GM12878 (cell line): ENCODE results near the gene ITGA6. TPM values are rescaled to one million over a fixed set of nuclear protein-coding genes. Genes with fewer than 3 reads are reported as not detected.

ENCODE experiments used
- ATAC-seq: fragments of 200-7000 bp; cut with Tn5 transposase; 3 replicates; pipeline ENCODE4 v1.9.1; 2020; ENCODE audit warnings: mild to moderate bottlenecking, moderate library complexity
- BruUV-seq: library from RNA; stranded (reverse); fragments of 400-500 nt; replicated peaks from 2 replicates; lab custom pipeline; 2021; lab: Mats Ljungman, UMichigan
- CTCF ChIA-PET: fragments of 300-600 bp; sonication (Branson Sonifier 250); formaldehyde crosslinking; extraction: SDS; loops from one replicate; lab custom pipeline; 2021; ENCODE audit warnings: inconsistent platforms; lab: Yijun Ruan, JAX
- POLR2A ChIA-PET: fragments of 350-600 bp; formaldehyde crosslinking; extraction: SDS; loops from one replicate; lab custom pipeline; 2021; ENCODE audit warnings: inconsistent platforms; lab: Charles Lee
- RAD21 ChIA-PET: fragments of 300-600 bp; sonication (Branson Sonifier 250); formaldehyde crosslinking; loops from one replicate; lab custom pipeline; 2023; ENCODE audit warnings: antibody characterized with exemption; ENCODE audit not compliant: unreplicated experiment; lab: Charles Lee
- SMC1A ChIA-PET: fragments of 300-600 bp; sonication (Branson Sonifier 250); formaldehyde crosslinking; loops from one replicate; lab custom pipeline; 2023; ENCODE audit not compliant: unreplicated experiment, uncharacterized antibody; lab: Charles Lee
- DNase-seq: peaks from one replicate; pipeline ENCODE4 v3.0.0-alpha.2; 2011; ENCODE audit warnings: low read depth, low spot score
- FAIRE-seq: peaks from 3 replicates; lab custom pipeline; 2011; peaks lifted over from hg19 to GRCh38; lab: Jason Lieb, UNC
- H2AFZ ChIP-seq: 2 replicates; pipeline ENCODE4 v1.6.0; 2011; ENCODE audit warnings: low read depth, low read length, control low read depth; ENCODE audit not compliant: control insufficient read depth
- H3K27ac ChIP-seq: 2 replicates; pipeline ENCODE4 v1.5.1; 2011; ENCODE audit warnings: control low read depth; ENCODE audit not compliant: control insufficient read depth, insufficient read depth
- H3K27me3 ChIP-seq, 2 experiments: replicated peaks in 1 of 2; 2 replicates each; pipeline versions ENCODE4 v1.6.0 to v1.6.1; 2011; ENCODE audit warnings: low read length in 1 of 2; ENCODE audit not compliant: control insufficient read depth in 2 of 2, insufficient read depth in 2 of 2
- H3K36me3 ChIP-seq, 2 experiments: 2 replicates each; pipeline ENCODE4 v1.5.1; 2011; ENCODE audit warnings: low read length in 1 of 2; ENCODE audit not compliant: control insufficient read depth in 2 of 2, insufficient read depth in 2 of 2
- H3K4me1 ChIP-seq: 2 replicates; pipeline ENCODE4 v1.6.1; 2011; ENCODE audit warnings: mild to moderate bottlenecking, low read length, moderate library complexity, mixed read lengths; ENCODE audit not compliant: control insufficient read depth, insufficient read depth
- H3K4me2 ChIP-seq: 2 replicates; pipeline ENCODE4 v1.6.0; 2011; ENCODE audit warnings: control low read depth; ENCODE audit not compliant: control insufficient read depth, insufficient read depth
- H3K4me3 ChIP-seq: fragments of 200-600 bp; sonication (generic); 2 replicates; pipeline ENCODE4 v1.5.1; 2016
- H3K79me2 ChIP-seq: 2 replicates; pipeline ENCODE4 v1.6.0; 2011; ENCODE audit warnings: low read length; ENCODE audit not compliant: control insufficient read depth, insufficient read depth
- H3K9ac ChIP-seq: 2 replicates; pipeline ENCODE4 v1.8.0; 2011; ENCODE audit warnings: low read length, control low read depth, mixed read lengths; ENCODE audit not compliant: control insufficient read depth, insufficient read depth
- H3K9me3 ChIP-seq: replicated peaks from 3 replicates; pipeline ENCODE4 v1.5.1; 2011; ENCODE audit warnings: mild to moderate bottlenecking, low read length; ENCODE audit not compliant: control insufficient read depth, insufficient read depth
- H4K20me1 ChIP-seq: 2 replicates; pipeline ENCODE4 v1.6.0; 2011; ENCODE audit not compliant: control insufficient read depth, insufficient read depth
- CBX3 ChIP-seq: fragments of 200-600 bp; sonication (generic); IDR thresholded peaks from 2 replicates; pipeline ENCODE4 v1.6.1; 2016; ENCODE audit warnings: low read depth, borderline replicate concordance
- CBX5 ChIP-seq: sonication (generic); IDR thresholded peaks from 2 replicates; pipeline ENCODE4 v1.6.1; 2016; ENCODE audit warnings: low read depth, moderate library complexity, mild to moderate bottlenecking, inconsistent platforms
- EP300 ChIP-seq, 2 experiments: fragments of 150-350 bp in 1 of 2; IDR thresholded peaks; 2 replicates each; pipeline ENCODE4 v1.6.1; 2011 to 2012; ENCODE audit warnings: low read depth in 2 of 2, low read length in 2 of 2, borderline replicate concordance in 1 of 2, improper control_type of control experiment in 1 of 2, inconsistent platforms in 1 of 2; ENCODE audit not compliant: control insufficient read depth in 1 of 2
- GABPA ChIP-seq: IDR thresholded peaks from 2 replicates; pipeline ENCODE4 v1.6.1; 2014; ENCODE audit warnings: antibody characterized with exemption, low read depth, mild to moderate bottlenecking, inconsistent platforms
- JUND ChIP-seq: IDR thresholded peaks from 2 replicates; pipeline ENCODE4 v1.6.1; 2012; ENCODE audit warnings: low read depth, mild to moderate bottlenecking, low read length, improper control_type of control experiment, moderate library complexity
- NFIC ChIP-seq: IDR thresholded peaks from 2 replicates; pipeline ENCODE4 v1.6.1; 2012; ENCODE audit warnings: low read depth, mild to moderate bottlenecking, inconsistent platforms, low read length, moderate library complexity
- NR2C1 ChIP-seq: fragments of 450-650 bp; IDR thresholded peaks from 2 replicates; pipeline ENCODE4 v1.6.1; 2017; ENCODE audit warnings: antibody characterized with exemption, mild to moderate bottlenecking, moderate library complexity
- PBX3 ChIP-seq: IDR thresholded peaks from 2 replicates; pipeline ENCODE4 v1.6.1; 2011; ENCODE audit warnings: mild to moderate bottlenecking, low read depth, low read length, moderate library complexity; ENCODE audit not compliant: insufficient replicate concordance
- STAT3 ChIP-seq: IDR thresholded peaks from 2 replicates; pipeline ENCODE4 v1.6.1; 2011; ENCODE audit warnings: low read depth, low read length, improper control_type of control experiment
- TCF7 ChIP-seq: IDR thresholded peaks from 2 replicates; pipeline ENCODE4 v1.6.1; 2014; ENCODE audit warnings: antibody characterized with exemption, borderline replicate concordance
- WRNIP1 ChIP-seq: IDR thresholded peaks from 2 replicates; pipeline ENCODE4 v1.6.1; 2011; ENCODE audit warnings: low read depth, low read length, improper control_type of control experiment, borderline replicate concordance
- ZNF24 ChIP-seq: fragments of 450-650 bp; IDR thresholded peaks from 2 replicates; pipeline ENCODE4 v1.6.1; 2017; ENCODE audit warnings: antibody characterized with exemption, mild to moderate bottlenecking
- WGBS: methylation state at CpG from one replicate; pipeline ENCODE4 v1.1.6; 2016; ENCODE audit warnings: low lambda C conversion rate; ENCODE audit not compliant: insufficient replicate concordance, insufficient coverage; ENCODE audit errors: missing lambda C conversion rate; 5-methylcytosine and 5-hydroxymethylcytosine counted together
- in situ Hi-C: fragments of 300-500 bp; cut with MboI; formaldehyde crosslinking; loops from 9 replicates; pipeline ENCODE4 v1.14.3; 2018; ENCODE audit warnings: mixed read lengths
- intact Hi-C: fragments of 100-400 bp; cut with micrococcal nuclease; formaldehyde crosslinking; loops from one replicate; pipeline ENCODE4 v1.14.2; 2022; ENCODE audit not compliant: unreplicated experiment
- polyA plus RNA-seq, 11 experiments: library from polyadenylated mRNA; depleted of rRNA in 4 of 11; unstranded in 6 of 11; stranded (reverse) in 5 of 11; fragments of >200 nt; fragmentation: Nextera tagmentation in 4 of 11; fragmentation: Illumina TruSeq in 1 of 11; extraction: Ambion mirVana in 4 of 11; extraction: Trizol in 1 of 11; gene quantifications; 1 replicate in 1 of 11; 2 replicates in 10 of 11; pipeline versions ENCODE4 v1.2.1 to v1.2.3, GENCODE V29; 2011 to 2016; ENCODE audit warnings: inconsistent platforms in 2 of 11, missing spikeins in 2 of 11, low read depth in 1 of 11
- total RNA-seq, 4 experiments: library from RNA; depleted of rRNA in 3 of 4; stranded (reverse); fragments of >200 nt in 3 of 4; fragmentation: Illumina TruSeq in 1 of 4; extraction: Trizol in 1 of 4; gene quantifications; 2 replicates each; pipeline versions ENCODE4 v1.2.1 to v1.2.3, GENCODE V29; 2013 to 2021

The ITGA6 gene
- total and polyA plus RNA-seq, 10 of the 15 experiments (the other 5 are each of a cell fraction or from before 2014, with no cell fraction given), result 0.01 to 0.36 (median 0.14) TPM; not detected in 2

DNA sequence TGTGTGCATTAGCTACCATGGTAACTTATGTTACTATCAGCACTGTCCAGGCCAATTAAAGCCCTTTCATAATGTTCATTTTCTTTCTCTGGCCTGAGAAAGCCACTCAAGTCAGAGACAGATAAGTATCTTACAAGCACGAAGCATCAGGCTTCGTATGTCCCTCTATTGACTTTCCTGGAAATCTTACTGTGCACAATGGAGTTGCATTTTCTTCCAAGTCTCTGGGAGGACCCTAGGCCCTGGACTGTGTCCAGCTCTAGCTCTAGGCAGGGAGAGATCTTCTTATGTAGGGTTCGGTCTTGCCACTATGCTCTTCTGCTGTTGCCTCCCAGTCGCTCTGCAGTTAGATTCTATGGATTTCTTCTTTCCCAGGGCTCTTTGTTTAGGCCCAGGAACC lies 40.0 kb upstream of the ITGA6 start:
- in situ Hi-C loops, result no loop called here
- RAD21 ChIA-PET, result no interaction called here
- Histone ChIP-seq H4K20me1 (no peaks in the 10 kb centered on the region), H2AFZ (no peak overlapping the region), H3K4me3 (no peak overlapping the region), H3K4me1 (no peaks in the 10 kb centered on the region), H3K4me2 (no peak overlapping the region), H3K27ac (no peak overlapping the region), H3K9ac (no peak overlapping the region), H3K27me3 (peaks cover 1 to 2% of the 10 kb centered on the region in 2 experiments; a peak in 3 of 4 replicates), H3K79me2 (no peaks in the 10 kb centered on the region), H3K9me3 (no peaks in the 10 kb centered on the region), H3K36me3 (no peaks in the 10 kb centered on the region)
- WGBS, result 40% methylated on average over 4 of the region's 4 CpGs
- no peak for DNase-seq
- SMC1A ChIA-PET, result no interaction called here
- intact Hi-C loops, result no loop called here
- no peak for ATAC-seq
- CTCF ChIA-PET, result no interaction called here
- no peak for FAIRE-seq
- TF ChIP-seq JUND, result no peak
- no peak for TF ChIP-seq PBX3
- no peak for TF ChIP-seq CBX5
- no peak for TF ChIP-seq EP300 (IDR thresholded peaks at IDR 0.05; ENCODE audit: borderline replicate concordance in 1 of 2, control insufficient read depth in 1 of 2, low read depth in 2 of 2, low read length in 2 of 2)
- TF ChIP-seq TCF7, result no peak
- POLR2A ChIA-PET, result no interaction called here
- no TSS peak for BruUV-seq

GRCh38 chr2:172389685-172390339 lies 37.6 kb upstream of the ITGA6 start:
- Histone ChIP-seq H3K4me1 (no peaks in the 10 kb centered on the region), H2AFZ (no peak overlapping the region), H4K20me1 (no peaks in the 10 kb centered on the region), H3K4me2 (no peak overlapping the region), H3K9me3 (no peaks in the 10 kb centered on the region), H3K36me3 (no peaks in the 10 kb centered on the region), H3K9ac (no peak overlapping the region), H3K27me3 (peaks cover 1 to 2% of the 10 kb centered on the region in 2 experiments; a peak in 3 of 4 replicates), H3K4me3 (no peak overlapping the region), H3K27ac (no peak overlapping the region), H3K79me2 (no peaks in the 10 kb centered on the region)
- ChIA-PET CTCF (no interaction called here), POLR2A (no interaction called here), RAD21 (no interaction called here), SMC1A (no interaction called here)
- intact Hi-C loops (no loop called here), in situ Hi-C loops (no loop called here)
- no TSS peak for BruUV-seq
- DNase-seq (no peak), ATAC-seq (no peak), FAIRE-seq (no peak)
- WGBS, result 14% methylated on average over 4 of the region's 4 CpGs
- TF ChIP-seq CBX3, result no peak
- TF ChIP-seq NR2C1, result peak; percentile 45; the same call in 1 of the 2 replicates
- no peak for TF ChIP-seq GABPA
- TF ChIP-seq NFIC, result no peak
- TF ChIP-seq ZNF24, result no peak
- TF ChIP-seq WRNIP1, result no peak
- no peak for TF ChIP-seq STAT3
